Measurements from ENCODE around the gene SLIRP.
"Not testable (repeated sequence)": the region's sequence is repeated elsewhere in the genome, so short reads cannot be mapped to it uniquely, and the experiment has no call there.

Gene SLIRP

DNA sequence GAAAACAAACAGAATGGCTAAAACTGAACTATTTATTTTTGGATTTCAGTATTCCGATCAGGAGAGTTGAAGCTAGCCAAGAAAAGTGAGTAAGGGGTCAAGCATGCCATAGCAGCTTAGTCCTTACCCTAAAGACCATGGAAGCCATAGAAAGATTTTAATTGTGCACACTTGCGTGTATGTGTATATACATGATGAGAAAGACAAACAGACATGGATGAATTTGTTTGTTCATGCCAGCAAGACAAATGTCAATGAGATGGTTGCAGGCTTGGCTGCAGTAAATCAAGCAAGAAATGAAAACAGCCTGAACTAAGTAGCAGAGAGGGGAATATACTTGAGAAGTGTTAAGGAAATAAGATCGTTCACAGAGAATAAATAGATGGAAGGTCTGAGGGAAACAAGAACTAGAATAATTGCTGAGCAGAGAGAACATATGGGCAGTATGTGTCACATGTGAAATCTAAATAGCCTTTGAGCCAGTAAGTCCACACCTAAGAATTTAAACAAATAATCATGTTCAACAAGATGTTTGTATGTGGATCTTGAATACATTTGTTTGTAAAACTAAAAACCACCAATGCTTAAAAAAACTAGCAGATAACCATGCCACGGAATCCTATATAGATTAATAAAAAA lies 38.3 kb downstream of the SLIRP start:
- DNase-seq, result no peak

DNA sequence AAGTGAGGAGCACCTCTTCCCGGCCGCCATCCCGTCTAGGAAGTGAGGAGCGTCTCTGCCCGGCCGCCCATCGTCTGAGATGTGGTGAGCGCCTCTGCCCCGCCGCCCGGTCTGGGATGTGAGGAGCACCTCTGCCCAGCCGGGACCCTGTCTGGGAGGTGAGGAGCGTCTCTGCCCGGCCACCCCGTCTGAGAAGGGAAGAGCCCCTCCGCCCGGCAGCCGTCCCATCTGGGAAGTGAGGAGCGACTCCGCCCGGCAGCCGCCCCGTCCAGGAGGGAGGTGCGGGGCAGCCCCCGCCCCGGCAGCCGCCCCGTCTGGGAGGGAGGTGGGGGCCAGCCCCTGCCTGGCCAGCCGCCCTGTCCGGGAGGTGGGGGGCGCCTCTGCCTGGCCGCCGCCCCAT lies 39.5 kb downstream of the SLIRP start:
- not testable (repeated sequence) for DNase-seq

GRCh38 chr14:77752266-77752665 lies 44.4 kb downstream of the SLIRP start:
- no peak for DNase-seq

GRCh38 chr14:77752799-77753516 lies 45.1 kb downstream of the SLIRP start:
- DNase-seq, result peak; percentile 69

- DNase-seq, result peak; percentile 95
Observed at GRCh38 chr14:77760381-77761204, 52.7 kb downstream of the SLIRP start, which contains the start of gene SNW1. SNW1 (minus strand) TSS chr14:77761156; CDS start chr14:77761127, 29 bp downstream.

DNA sequence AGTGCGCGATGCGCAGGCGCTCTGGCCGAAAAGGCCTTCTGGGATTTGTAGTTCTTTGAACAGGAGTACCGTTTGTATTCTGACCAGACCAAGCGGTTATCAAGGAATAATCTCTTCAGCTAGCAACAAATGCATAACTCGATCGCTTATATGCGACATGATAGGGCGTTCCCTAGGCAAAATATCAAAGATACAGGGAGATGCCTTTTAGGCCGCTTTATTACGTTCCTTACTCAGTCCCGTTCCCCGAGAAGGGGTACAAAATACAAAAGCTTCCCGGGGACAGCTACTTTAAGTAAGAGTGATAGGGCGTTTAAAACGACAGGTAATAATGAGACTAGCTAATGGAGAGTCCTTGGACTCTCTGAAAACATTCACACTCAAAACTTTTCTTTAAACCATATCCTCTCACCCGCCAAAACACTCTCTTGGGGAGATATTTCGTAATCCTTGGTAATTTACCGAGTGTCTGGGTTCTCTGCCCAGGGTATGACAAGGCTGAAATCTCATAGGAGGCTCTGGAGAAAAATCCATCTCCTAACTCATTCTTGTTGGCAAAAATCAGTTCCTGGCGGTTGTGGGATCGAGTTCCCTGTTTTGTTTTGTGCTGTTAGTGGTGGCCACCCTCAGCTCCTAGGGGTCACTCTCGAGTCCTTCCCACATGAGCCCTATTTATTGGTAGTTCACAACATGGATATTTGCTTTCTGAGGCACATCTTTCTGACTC lies 53.5 kb downstream of the SLIRP start:
- no peak for DNase-seq

DNA sequence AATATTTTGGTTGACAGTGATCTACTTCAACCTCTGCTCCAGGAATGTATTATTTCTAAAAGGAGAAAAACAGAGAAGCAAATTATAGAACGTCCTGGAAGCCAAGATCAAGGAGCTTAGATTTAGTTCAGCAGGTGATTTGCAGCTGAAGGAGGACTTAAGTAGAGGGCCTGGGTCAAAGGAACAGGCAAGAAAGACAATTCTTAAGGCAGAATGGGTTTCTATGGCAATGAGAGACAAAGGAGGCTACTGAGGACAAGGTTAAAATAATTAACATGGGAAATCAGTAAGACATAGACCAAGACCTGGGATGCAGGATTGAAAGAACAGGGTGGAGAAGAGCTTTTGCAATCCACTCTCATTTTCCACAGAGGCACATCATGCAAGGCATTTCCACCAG lies 55.4 kb downstream of the SLIRP start:
- no peak for DNase-seq

- DNase-seq, result no peak
Observed at GRCh38 chr14:77763978-77764377, 56.1 kb downstream of the SLIRP start.
